Nephron progenitor cell (in vitro differentiated cells): ENCODE results near the gene IL13.

ENCODE experiments used
- DNase-seq: peaks from one replicate; pipeline ENCODE4 v3.0.0; 2021
- H3K27ac Mint-ChIP-seq: 2 replicates; pipeline ENCODE4 v1.8.0; 2021; ENCODE audit warnings: mild to moderate bottlenecking, moderate library complexity, mixed read lengths
- H3K27me3 Mint-ChIP-seq: 2 replicates; pipeline ENCODE4 v1.8.0; 2021; ENCODE audit warnings: mild to moderate bottlenecking, low read depth, mixed read lengths; ENCODE audit not compliant: poor library complexity
- H3K36me3 Mint-ChIP-seq: 2 replicates; pipeline ENCODE4 v1.8.0; 2021; ENCODE audit warnings: low read depth, mixed read lengths
- H3K4me1 Mint-ChIP-seq: 2 replicates; pipeline ENCODE4 v1.8.0; 2021; ENCODE audit warnings: mixed read lengths
- H3K4me3 Mint-ChIP-seq: 2 replicates; pipeline ENCODE4 v1.8.0; 2021; ENCODE audit warnings: mild to moderate bottlenecking, moderate library complexity, mixed read lengths
- H3K9me3 Mint-ChIP-seq: 2 replicates; pipeline ENCODE4 v1.8.0; 2021; ENCODE audit warnings: mild to moderate bottlenecking, moderate library complexity, mixed read lengths
- TF ChIP-seq, protein P1 (sequence below): fragments of 200-600 bp; sonication (generic); IDR thresholded peaks from 2 replicates; pipeline ENCODE4 v1.5.0; 2021; ENCODE audit warnings: antibody characterized with exemption

Gene IL13

DNA sequence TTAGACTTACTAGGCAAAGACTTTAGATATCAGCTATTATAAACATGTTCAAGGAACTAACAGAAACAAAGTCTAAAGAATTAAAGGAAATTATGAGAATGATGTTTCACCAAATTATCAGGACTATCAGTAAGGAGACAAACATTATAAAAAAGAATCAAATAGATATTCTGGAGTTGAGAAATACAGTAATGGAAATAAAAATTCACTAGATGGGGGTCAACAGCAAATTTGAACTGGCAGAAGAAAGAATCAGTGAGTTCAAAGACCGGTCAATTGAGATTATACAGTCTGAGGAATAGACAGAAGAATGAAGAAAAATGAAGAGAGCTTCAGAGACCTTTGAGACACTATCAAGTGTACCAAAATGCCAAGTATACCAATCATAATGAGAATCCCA, 9.6 kb upstream of the IL13 start:
- Mint-ChIP-seq H3K27me3 (peaks cover 24% of the 10 kb centered on the region), H3K27ac (no peak overlapping the region), H3K4me3 (no peak overlapping the region), H3K4me1 (no peaks in the 10 kb centered on the region), H3K9me3 (peaks cover 29% of the 10 kb centered on the region), H3K36me3 (peaks cover 10% of the 10 kb centered on the region)
- TF ChIP-seq, protein P1, sequence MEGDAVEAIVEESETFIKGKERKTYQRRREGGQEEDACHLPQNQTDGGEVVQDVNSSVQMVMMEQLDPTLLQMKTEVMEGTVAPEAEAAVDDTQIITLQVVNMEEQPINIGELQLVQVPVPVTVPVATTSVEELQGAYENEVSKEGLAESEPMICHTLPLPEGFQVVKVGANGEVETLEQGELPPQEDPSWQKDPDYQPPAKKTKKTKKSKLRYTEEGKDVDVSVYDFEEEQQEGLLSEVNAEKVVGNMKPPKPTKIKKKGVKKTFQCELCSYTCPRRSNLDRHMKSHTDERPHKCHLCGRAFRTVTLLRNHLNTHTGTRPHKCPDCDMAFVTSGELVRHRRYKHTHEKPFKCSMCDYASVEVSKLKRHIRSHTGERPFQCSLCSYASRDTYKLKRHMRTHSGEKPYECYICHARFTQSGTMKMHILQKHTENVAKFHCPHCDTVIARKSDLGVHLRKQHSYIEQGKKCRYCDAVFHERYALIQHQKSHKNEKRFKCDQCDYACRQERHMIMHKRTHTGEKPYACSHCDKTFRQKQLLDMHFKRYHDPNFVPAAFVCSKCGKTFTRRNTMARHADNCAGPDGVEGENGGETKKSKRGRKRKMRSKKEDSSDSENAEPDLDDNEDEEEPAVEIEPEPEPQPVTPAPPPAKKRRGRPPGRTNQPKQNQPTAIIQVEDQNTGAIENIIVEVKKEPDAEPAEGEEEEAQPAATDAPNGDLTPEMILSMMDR = no peak
- DNase-seq = no peak

DNA sequence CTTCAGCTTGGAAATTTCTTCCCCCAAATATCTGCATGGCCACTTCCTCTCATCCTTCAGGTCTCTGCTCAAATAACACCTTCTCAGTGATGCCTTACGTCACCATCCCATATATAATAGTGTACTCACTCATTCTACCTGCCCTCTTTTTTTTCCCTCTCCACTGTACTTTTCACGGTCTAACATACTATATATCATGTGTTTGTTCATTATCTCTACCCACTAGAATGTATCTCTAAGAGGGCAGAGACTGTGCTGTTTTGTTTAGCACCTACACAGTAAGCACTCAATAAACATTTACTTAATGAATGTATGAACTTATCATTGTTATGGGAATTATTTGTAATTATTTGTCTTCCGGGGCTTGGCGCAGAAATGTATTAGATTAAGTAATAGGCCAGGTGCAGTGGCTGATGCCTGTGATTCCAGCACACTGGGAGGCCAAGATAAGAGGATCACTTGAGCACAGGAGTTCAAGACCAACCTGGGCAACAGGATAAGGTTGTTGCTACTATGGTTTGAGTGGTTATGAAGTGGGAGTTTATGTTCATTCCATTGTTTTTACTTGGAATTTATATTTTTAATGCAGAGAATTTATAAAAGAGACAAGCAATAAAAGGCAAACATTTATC, 6.0 kb upstream of the IL13 start:
- DNase-seq = no peak
- TF ChIP-seq, protein P1 = no peak
- Mint-ChIP-seq H3K27ac (no peak overlapping the region), H3K4me1 (no peaks in the 10 kb centered on the region), H3K9me3 (peaks cover 40% of the 10 kb centered on the region), H3K36me3 (peaks cover 9% of the 10 kb centered on the region), H3K27me3 (peaks cover 57% of the 10 kb centered on the region), H3K4me3 (no peak overlapping the region)

DNA sequence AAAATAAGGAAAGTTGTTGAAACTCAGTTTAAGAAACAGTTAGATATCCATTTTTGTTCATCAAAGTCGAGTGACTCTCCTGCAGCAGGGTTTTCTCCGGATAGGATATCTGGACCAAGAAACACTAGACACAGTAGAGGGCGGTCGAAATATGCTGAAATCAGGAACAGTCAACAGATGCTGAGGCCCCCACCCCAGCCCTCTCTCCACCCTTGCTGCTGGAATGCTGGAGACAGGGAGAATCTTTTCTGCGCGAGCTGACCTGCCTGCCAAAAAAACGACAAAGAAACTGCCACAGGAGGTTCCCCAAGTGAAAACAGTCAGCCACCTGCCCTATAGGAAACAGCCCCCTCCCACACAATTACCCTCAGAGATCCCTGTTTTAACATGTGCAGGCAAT, 4.3 kb upstream of the IL13 start:
- H3K4me1 Mint-ChIP-seq = no peaks in the 10 kb centered on the region
- H3K27ac Mint-ChIP-seq = no peak overlapping the region
- no peaks in the 10 kb centered on the region for H3K36me3 Mint-ChIP-seq
- peaks cover 26% of the 10 kb centered on the region for H3K9me3 Mint-ChIP-seq
- TF ChIP-seq, protein P1 = no peak
- H3K4me3 Mint-ChIP-seq = no peak overlapping the region
- peaks cover 60% of the 10 kb centered on the region for H3K27me3 Mint-ChIP-seq
- no peak for DNase-seq

DNA sequence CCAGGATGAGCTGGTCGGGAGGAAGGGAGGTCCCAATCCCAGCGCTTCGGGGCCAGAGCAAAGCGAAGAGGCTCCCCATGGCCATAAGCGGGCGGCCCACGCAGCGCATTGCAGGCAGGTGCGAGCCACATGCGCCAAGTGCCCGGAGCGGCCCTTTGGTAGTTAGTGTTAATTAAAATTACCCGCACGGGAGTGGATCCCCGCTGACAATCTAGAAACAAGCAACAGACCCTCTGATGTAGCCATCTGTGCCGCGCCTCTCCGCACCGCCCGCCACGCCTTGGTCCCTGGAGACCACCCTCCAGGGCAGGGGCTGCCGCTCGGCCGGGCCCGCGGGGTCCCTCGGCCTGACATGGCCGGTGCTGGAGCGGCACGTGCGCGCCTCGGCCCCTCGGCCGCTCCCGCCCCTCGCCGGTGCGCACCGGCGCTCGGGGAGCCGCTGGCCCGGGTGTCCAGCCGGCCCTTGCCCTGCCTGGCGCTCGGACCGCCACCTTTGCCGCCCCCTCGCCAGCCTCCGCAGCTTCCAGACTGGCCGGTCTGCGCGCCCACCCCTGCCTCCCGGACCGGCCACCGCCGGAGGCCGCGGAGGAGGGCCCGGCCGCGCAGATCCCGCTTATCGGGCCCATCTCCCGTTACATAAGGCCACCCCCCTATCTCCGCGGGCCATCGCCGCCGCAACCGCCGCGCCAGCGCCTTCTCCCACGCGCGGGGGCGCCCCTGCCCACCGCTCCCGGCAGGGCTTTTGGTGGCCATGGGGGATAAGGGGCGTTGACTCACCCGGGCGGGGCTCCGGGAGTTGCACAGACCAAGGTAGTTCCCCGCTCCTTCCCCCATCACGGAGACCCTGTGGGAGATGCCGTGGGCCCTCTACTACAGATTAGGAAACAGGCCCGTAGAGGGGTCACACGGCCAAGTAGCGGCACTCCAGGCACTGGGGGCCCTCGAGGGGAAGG, 1.9 kb upstream of the IL13 start:
- peak overlapping the region; percentile 40 for H3K4me3 Mint-ChIP-seq
- no peaks in the 10 kb centered on the region for H3K36me3 Mint-ChIP-seq
- peak; percentile 63 for DNase-seq
- peaks cover 56% of the 10 kb centered on the region for H3K27me3 Mint-ChIP-seq
- no peak overlapping the region for H3K27ac Mint-ChIP-seq
- H3K9me3 Mint-ChIP-seq = peaks cover 13% of the 10 kb centered on the region
- TF ChIP-seq, protein P1 = peak; percentile 6
- H3K4me1 Mint-ChIP-seq = peaks cover 12% of the 10 kb centered on the region

DNA sequence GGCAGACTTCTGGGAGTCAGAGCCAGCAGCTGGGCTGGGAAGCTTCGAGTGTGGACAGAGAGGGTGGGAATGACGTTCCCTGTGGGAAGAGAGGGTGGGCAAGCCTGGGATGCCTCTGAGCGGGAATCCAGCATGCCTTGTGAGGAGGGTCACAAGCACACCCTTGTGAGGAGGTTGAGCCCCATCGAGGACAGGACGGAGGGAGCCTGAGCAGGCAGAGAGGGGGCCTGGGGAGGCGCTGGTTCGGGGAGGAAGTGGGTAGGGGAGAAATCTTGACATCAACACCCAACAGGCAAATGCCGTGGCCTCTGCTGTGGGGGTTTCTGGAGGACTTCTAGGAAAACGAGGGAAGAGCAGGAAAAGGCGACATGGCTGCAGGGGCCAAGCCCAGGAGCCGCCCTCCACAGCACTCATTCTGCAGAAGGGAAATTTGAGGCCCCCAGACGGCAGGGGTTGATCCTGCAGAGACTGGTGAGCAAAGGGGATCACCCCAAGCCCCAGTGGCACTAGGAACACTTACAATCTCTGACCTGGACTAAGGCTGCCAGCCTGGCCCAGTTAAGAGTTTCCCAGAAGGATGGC, 1.1 kb upstream of the IL13 start:
- Mint-ChIP-seq H3K27me3 (peaks cover 53% of the 10 kb centered on the region), H3K9me3 (peaks cover 10% of the 10 kb centered on the region), H3K4me1 (peaks cover 20% of the 10 kb centered on the region), H3K4me3 (peak overlapping the region; percentile 20), H3K36me3 (no peaks in the 10 kb centered on the region), H3K27ac (no peak overlapping the region)
- DNase-seq = no peak
- TF ChIP-seq, protein P1 = no peak
